Hepatocyte (in vitro differentiated cells): ENCODE data around the gene TMEM95. TPM values are rescaled to one million over a fixed set of nuclear protein-coding genes. Genes with fewer than 3 reads are reported as not detected.

ENCODE experiments used
- DNase-seq: peaks from one replicate; pipeline ENCODE4 v3.0.0-alpha.2; 2016; ENCODE audit warnings: low spot score
- H2AFZ ChIP-seq: fragments of 200-600 bp; sonication (generic); 2 replicates; pipeline ENCODE4 v1.6.0; 2016; ENCODE audit warnings: antibody characterized with exemption, mild to moderate bottlenecking
- H3K27ac ChIP-seq: fragments of 200-600 bp; sonication (generic); 2 replicates; pipeline ENCODE4 v1.5.1; 2016; ENCODE audit warnings: mild to moderate bottlenecking
- H3K27me3 ChIP-seq: fragments of 200-600 bp; sonication (generic); 2 replicates; pipeline ENCODE4 v1.6.1; 2016
- H3K36me3 ChIP-seq: fragments of 200-600 bp; sonication (generic); replicated peaks from 2 replicates; pipeline ENCODE4 v1.5.1; 2016; ENCODE audit warnings: low read depth; ENCODE audit not compliant: insufficient read depth
- H3K4me1 ChIP-seq: fragments of 200-600 bp; sonication (generic); 2 replicates; pipeline ENCODE4 v1.5.1; 2016; ENCODE audit warnings: mild to moderate bottlenecking, moderate library complexity; ENCODE audit not compliant: insufficient read depth
- H3K4me2 ChIP-seq: fragments of 200-600 bp; sonication (generic); 2 replicates; pipeline ENCODE4 v1.6.0; 2016
- H3K4me3 ChIP-seq: fragments of 200-600 bp; sonication (generic); 2 replicates; pipeline ENCODE4 v1.5.1; 2016; ENCODE audit warnings: mild to moderate bottlenecking
- H3K79me2 ChIP-seq: fragments of 200-600 bp; sonication (generic); 2 replicates; pipeline ENCODE4 v1.6.0; 2017; ENCODE audit warnings: mild to moderate bottlenecking
- H3K9me2 ChIP-seq: fragments of 200-600 bp; sonication (generic); replicated peaks from 2 replicates; pipeline ENCODE4 v1.6.0; 2017; ENCODE audit warnings: mild to moderate bottlenecking; ENCODE audit not compliant: insufficient read depth
- H3K9me3 ChIP-seq: fragments of 200-600 bp; sonication (generic); 2 replicates; pipeline ENCODE4 v1.5.1; 2016; ENCODE audit warnings: low read depth, mild to moderate bottlenecking
- H4K20me1 ChIP-seq: fragments of 200-600 bp; sonication (generic); 2 replicates; pipeline ENCODE4 v1.6.0; 2016; ENCODE audit warnings: mild to moderate bottlenecking; ENCODE audit not compliant: insufficient read depth, poor library complexity, severe bottlenecking
- CTCF ChIP-seq: fragments of 200-600 bp; sonication (generic); IDR thresholded peaks from 2 replicates; pipeline ENCODE4 v1.5.1; 2016; ENCODE audit warnings: antibody characterized with exemption, mild to moderate bottlenecking; ENCODE audit not compliant: poor library complexity
- EZH2 ChIP-seq: fragments of 200-600 bp; sonication (generic); IDR thresholded peaks from 2 replicates; pipeline ENCODE4 v1.6.1; 2016; ENCODE audit warnings: antibody characterized with exemption, mild to moderate bottlenecking, borderline replicate concordance
- EZH2phosphoT487 ChIP-seq: fragments of 200-600 bp; sonication (generic); IDR thresholded peaks from one replicate; pipeline ENCODE4 v1.6.1; 2018; ENCODE audit warnings: antibody characterized with exemption, mild to moderate bottlenecking, low read depth, moderate library complexity; ENCODE audit not compliant: unreplicated experiment, severe bottlenecking
- WGBS: methylation state at CpG from one replicate; pipeline ENCODE4 v1.1.6; 2016; ENCODE audit warnings: low lambda C conversion rate; ENCODE audit errors: missing lambda C conversion rate; 5-methylcytosine and 5-hydroxymethylcytosine counted together
- polyA plus RNA-seq: library from polyadenylated mRNA; unstranded; fragments of >200 nt; fragmentation: Nextera tagmentation; extraction: Ambion mirVana; gene quantifications from 2 replicates; pipeline ENCODE4 v1.2.1, GENCODE V29; 2016
- total RNA-seq: library from RNA; depleted of rRNA; stranded (reverse); fragments of >200 nt; gene quantifications from 2 replicates; pipeline ENCODE4 v1.2.3, GENCODE V29; 2014

TMEM95 gene
- total and polyA plus RNA-seq, 2 experiments from 2014 or later = not detected

- Histone ChIP-seq H3K36me3 (no peaks in the 10 kb centered on the region), H3K27me3 (no peaks in the 10 kb centered on the region), H2AFZ (no peak overlapping the region), H4K20me1 (no peaks in the 10 kb centered on the region), H3K79me2 (no peaks in the 10 kb centered on the region), H3K27ac (no peak overlapping the region), H3K4me1 (no peaks in the 10 kb centered on the region), H3K4me2 (no peak overlapping the region), H3K4me3 (no peak overlapping the region), H3K9me3 (no peaks in the 10 kb centered on the region), H3K9me2 (no peaks in the 10 kb centered on the region)
- TF ChIP-seq CTCF (no peak), EZH2phosphoT487 (no peak), EZH2 (no peak)
- no peak for DNase-seq
- 84% methylated on average over 14 of the region's 15 CpGs for WGBS
These were observed 11.7 kb upstream of the TMEM95 start for GRCh38 chr17:7343250-7343649.

GRCh38 chr17:7346761-7347614 lies 8.0 kb upstream of the TMEM95 start:
- no peak overlapping the region for H3K27ac ChIP-seq
- H3K4me2 ChIP-seq = no peak overlapping the region
- WGBS = 92% methylated on average over 18 of the region's 18 CpGs
- no peaks in the 10 kb centered on the region for H3K9me2 ChIP-seq
- TF ChIP-seq EZH2 (no peak), EZH2phosphoT487 (no peak), CTCF (no peak)
- H3K4me1 ChIP-seq = peaks cover 12% of the 10 kb centered on the region
- H3K36me3 ChIP-seq = no peaks in the 10 kb centered on the region
- H3K9me3 ChIP-seq = no peaks in the 10 kb centered on the region
- DNase-seq = no peak
- H2AFZ ChIP-seq = no peak overlapping the region
- no peak overlapping the region for H3K4me3 ChIP-seq
- H3K79me2 ChIP-seq = no peaks in the 10 kb centered on the region
- H3K27me3 ChIP-seq = no peaks in the 10 kb centered on the region
- H4K20me1 ChIP-seq = peaks cover 5% of the 10 kb centered on the region

DNA sequence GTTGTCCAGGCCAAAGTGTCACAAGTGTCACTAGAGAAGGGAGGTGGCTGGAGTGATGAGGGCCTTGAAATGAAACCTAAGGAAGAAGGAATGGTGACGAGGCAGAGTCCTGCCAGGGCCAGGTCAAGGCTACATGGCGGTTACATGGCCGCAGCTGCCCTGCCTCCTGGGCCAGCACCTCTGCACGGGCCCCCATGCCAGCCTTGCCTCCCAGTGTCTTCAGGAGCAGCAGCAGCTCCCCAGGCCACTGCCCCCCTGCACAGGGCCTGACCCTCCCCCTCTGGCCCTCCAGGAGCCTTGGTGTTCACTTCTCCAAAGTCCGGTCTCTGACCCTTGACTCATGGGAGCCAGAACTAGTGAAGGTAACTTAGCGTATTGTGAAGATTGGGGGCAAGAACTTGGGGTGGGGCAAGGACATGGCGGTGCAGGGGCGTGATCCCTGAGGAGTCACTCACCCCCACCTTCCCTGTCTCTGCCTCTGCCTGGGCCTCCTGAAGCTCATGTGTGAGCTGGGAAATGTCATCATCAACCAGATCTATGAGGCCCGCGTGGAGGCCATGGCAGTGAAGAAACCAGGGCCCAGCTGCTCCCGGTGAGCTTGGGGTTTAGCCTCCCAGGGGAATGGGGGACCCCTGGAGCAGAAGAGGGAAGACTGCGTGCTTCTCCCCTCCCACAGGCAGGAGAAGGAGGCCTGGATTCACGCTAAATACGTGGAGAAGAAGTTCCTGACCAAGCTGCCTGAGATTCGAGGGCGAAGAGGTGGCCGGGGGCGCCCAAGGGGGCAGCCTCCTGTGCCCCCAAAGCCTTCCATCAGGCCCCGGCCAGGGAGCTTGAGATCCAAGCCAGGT lies 7.1 kb upstream of the TMEM95 start:
- WGBS = 86% methylated on average over 19 of the region's 19 CpGs
- Histone ChIP-seq H3K79me2 (peaks cover 8% of the 10 kb centered on the region), H3K27me3 (no peaks in the 10 kb centered on the region), H3K4me3 (no peak overlapping the region), H3K9me2 (no peaks in the 10 kb centered on the region), H3K9me3 (no peaks in the 10 kb centered on the region), H3K4me1 (peaks cover 16% of the 10 kb centered on the region), H3K27ac (peak overlapping the region; percentile 44), H3K4me2 (no peak overlapping the region), H2AFZ (no peak overlapping the region), H4K20me1 (peaks cover 5% of the 10 kb centered on the region), H3K36me3 (no peaks in the 10 kb centered on the region)
- DNase-seq = no peak
- TF ChIP-seq EZH2phosphoT487 (no peak), CTCF (no peak), EZH2 (no peak)
